ENCODE results near the gene ADAMTSL3.
A peak's percentile ranks its signal among the peaks of the same experiment; 100 is the strongest.
"Not testable (repeated sequence)": the region's sequence is repeated elsewhere in the genome, so short reads cannot be mapped to it uniquely, and the experiment has no call there.

The ADAMTSL3 gene

GRCh38 chr15:83656943-83657528 lies 3.1 kb downstream of the ADAMTSL3 start:
- DNase-seq, result no peak

- no peak for DNase-seq
Observed at GRCh38 chr15:83657549-83657948, 3.6 kb downstream of the ADAMTSL3 start.

- DNase-seq, result no peak
Observed at GRCh38 chr15:83658430-83659416, 4.8 kb downstream of the ADAMTSL3 start.

GRCh38 chr15:83659417-83659812 lies 5.5 kb downstream of the ADAMTSL3 start:
- DNase-seq, result no peak

GRCh38 chr15:83665480-83665879 lies 11.6 kb downstream of the ADAMTSL3 start:
- DNase-seq, result no peak

- no peak for DNase-seq
Observed at GRCh38 chr15:83670672-83671229, 16.8 kb downstream of the ADAMTSL3 start.

- DNase-seq, result no peak
Observed at GRCh38 chr15:83671603-83672002, 17.7 kb downstream of the ADAMTSL3 start.

GRCh38 chr15:83673385-83673784 lies 19.5 kb downstream of the ADAMTSL3 start:
- no peak for DNase-seq

- DNase-seq, result no peak
Observed at GRCh38 chr15:83682476-83683088, 28.7 kb downstream of the ADAMTSL3 start.

GRCh38 chr15:83685916-83686332 lies 32.0 kb downstream of the ADAMTSL3 start:
- DNase-seq, result no peak

GRCh38 chr15:83688201-83688600 lies 34.3 kb downstream of the ADAMTSL3 start:
- DNase-seq, result no peak

- no peak for DNase-seq
Observed at GRCh38 chr15:83690676-83691075, 36.8 kb downstream of the ADAMTSL3 start.

GRCh38 chr15:83692746-83693581 lies 39.0 kb downstream of the ADAMTSL3 start:
- DNase-seq, result no peak

GRCh38 chr15:83694015-83694414 lies 40.1 kb downstream of the ADAMTSL3 start:
- DNase-seq, result peak; percentile 28

- no peak for DNase-seq
Observed at GRCh38 chr15:83694536-83694935, 40.6 kb downstream of the ADAMTSL3 start.

- DNase-seq, result peak; percentile 30
Observed at GRCh38 chr15:83695246-83695645, 41.3 kb downstream of the ADAMTSL3 start.

GRCh38 chr15:83695901-83696425 lies 42.0 kb downstream of the ADAMTSL3 start:
- peak; percentile 24 for DNase-seq

GRCh38 chr15:83697716-83698115 lies 43.8 kb downstream of the ADAMTSL3 start:
- no peak for DNase-seq

- DNase-seq, result peak; percentile 72
Observed at GRCh38 chr15:83698294-83698693, 44.4 kb downstream of the ADAMTSL3 start.

- no peak for DNase-seq
Observed at GRCh38 chr15:83699028-83699427, 45.1 kb downstream of the ADAMTSL3 start.

GRCh38 chr15:83700082-83700481 lies 46.2 kb downstream of the ADAMTSL3 start:
- no peak for DNase-seq

- not testable (repeated sequence) for DNase-seq
Observed at GRCh38 chr15:83702314-83702713, 48.4 kb downstream of the ADAMTSL3 start.
